PC-9 (cell line): ENCODE data around the gene DOHH. TPM values are rescaled to one million over a fixed set of nuclear protein-coding genes. Genes with fewer than 3 reads are reported as not detected.

Source experiments
- BruUV-seq: library from RNA; stranded (reverse); fragments of 400-500 nt; replicated peaks from 2 replicates; lab custom pipeline; 2021; lab: Mats Ljungman, UMichigan
- CTCF ChIA-PET: fragments of 300-600 bp; sonication (Branson Sonifier 250); formaldehyde crosslinking; loops from one replicate; lab custom pipeline; 2022; ENCODE audit warnings: antibody characterized with exemption; lab: Charles Lee
- POLR2A ChIA-PET: fragments of 300-600 bp; sonication (Branson Sonifier 250); formaldehyde crosslinking; loops from one replicate; lab custom pipeline; 2022; ENCODE audit warnings: antibody characterized with exemption; ENCODE audit not compliant: unreplicated experiment; lab: Charles Lee
- DNase-seq, 2 experiments: peaks; one replicate each; pipeline versions ENCODE4 v3.0.0 to v3.0.0-alpha.2; 2015 to 2022; ENCODE audit warnings: mixed read lengths in 1 of 2
- H2AFZ ChIP-seq: fragments of 200-600 bp; sonication (generic); 2 replicates; pipeline ENCODE4 v1.8.1; 2017; ENCODE audit warnings: antibody characterized with exemption
- H3F3A ChIP-seq: fragments of 200-600 bp; sonication (generic); 2 replicates; pipeline ENCODE4 v1.8.1; 2017; ENCODE audit warnings: antibody characterized with exemption, mild to moderate bottlenecking, low read depth; ENCODE audit not compliant: insufficient read depth
- H3K27ac ChIP-seq: fragments of 200-600 bp; sonication (generic); 2 replicates; pipeline ENCODE4 v1.6.1; 2016; ENCODE audit warnings: mixed run types
- H3K27me3 ChIP-seq: fragments of 200-600 bp; sonication (generic); 2 replicates; pipeline ENCODE4 v1.6.1; 2016; ENCODE audit warnings: low read depth, mixed run types; ENCODE audit not compliant: insufficient read depth
- H3K36me3 ChIP-seq: fragments of 200-600 bp; sonication (generic); 2 replicates; pipeline ENCODE4 v1.6.1; 2016; ENCODE audit warnings: low read depth, mixed run types
- H3K4me1 ChIP-seq: fragments of 200-600 bp; sonication (generic); replicated peaks from 2 replicates; pipeline ENCODE4 v1.6.1; 2016; ENCODE audit warnings: mixed run types; ENCODE audit not compliant: insufficient read depth
- H3K4me2 ChIP-seq: fragments of 200-600 bp; sonication (generic); 2 replicates; pipeline ENCODE4 v1.6.1; 2017; ENCODE audit warnings: mixed run types
- H3K4me3 ChIP-seq: fragments of 200-600 bp; sonication (generic); 2 replicates; pipeline ENCODE4 v1.6.1; 2016; ENCODE audit warnings: mixed run types
- H3K79me2 ChIP-seq: fragments of 200-600 bp; sonication (generic); 2 replicates; pipeline ENCODE4 v1.6.1; 2017; ENCODE audit warnings: low read depth, mixed run types
- H3K9me2 ChIP-seq: fragments of 200-600 bp; sonication (generic); 2 replicates; pipeline ENCODE4 v1.8.1; 2017; ENCODE audit warnings: mild to moderate bottlenecking; ENCODE audit not compliant: insufficient read depth
- H3K9me3 ChIP-seq: fragments of 200-600 bp; sonication (generic); 2 replicates; pipeline ENCODE4 v1.8.1; 2016; ENCODE audit warnings: low read depth; ENCODE audit not compliant: insufficient read depth
- H4K20me1 ChIP-seq: fragments of 200-600 bp; sonication (generic); 2 replicates; pipeline ENCODE4 v1.8.1; 2017; ENCODE audit not compliant: insufficient read depth
- CTCF ChIP-seq: fragments of 200-600 bp; sonication (generic); conservative IDR thresholded peaks from 2 replicates; pipeline ENCODE4 v1.6.1; 2017; ENCODE audit warnings: mixed run types, antibody characterized with exemption, mild to moderate bottlenecking, moderate library complexity
- EZH2 ChIP-seq: fragments of 200-600 bp; sonication (generic); IDR thresholded peaks from 2 replicates; pipeline ENCODE4 v1.8.0; 2017; ENCODE audit warnings: antibody characterized with exemption, low read depth
- intact Hi-C: fragments of 100-400 bp; cut with micrococcal nuclease; formaldehyde crosslinking; loops from one replicate; pipeline ENCODE4 v1.10.0; 2022; ENCODE audit not compliant: unreplicated experiment
- total RNA-seq: library from RNA; stranded (reverse); gene quantifications from 2 replicates; pipeline ENCODE4 v1.2.3, GENCODE V29; 2021

DOHH gene
- total RNA-seq, 1 experiment from 2014 or later: 7.7 TPM

DNA sequence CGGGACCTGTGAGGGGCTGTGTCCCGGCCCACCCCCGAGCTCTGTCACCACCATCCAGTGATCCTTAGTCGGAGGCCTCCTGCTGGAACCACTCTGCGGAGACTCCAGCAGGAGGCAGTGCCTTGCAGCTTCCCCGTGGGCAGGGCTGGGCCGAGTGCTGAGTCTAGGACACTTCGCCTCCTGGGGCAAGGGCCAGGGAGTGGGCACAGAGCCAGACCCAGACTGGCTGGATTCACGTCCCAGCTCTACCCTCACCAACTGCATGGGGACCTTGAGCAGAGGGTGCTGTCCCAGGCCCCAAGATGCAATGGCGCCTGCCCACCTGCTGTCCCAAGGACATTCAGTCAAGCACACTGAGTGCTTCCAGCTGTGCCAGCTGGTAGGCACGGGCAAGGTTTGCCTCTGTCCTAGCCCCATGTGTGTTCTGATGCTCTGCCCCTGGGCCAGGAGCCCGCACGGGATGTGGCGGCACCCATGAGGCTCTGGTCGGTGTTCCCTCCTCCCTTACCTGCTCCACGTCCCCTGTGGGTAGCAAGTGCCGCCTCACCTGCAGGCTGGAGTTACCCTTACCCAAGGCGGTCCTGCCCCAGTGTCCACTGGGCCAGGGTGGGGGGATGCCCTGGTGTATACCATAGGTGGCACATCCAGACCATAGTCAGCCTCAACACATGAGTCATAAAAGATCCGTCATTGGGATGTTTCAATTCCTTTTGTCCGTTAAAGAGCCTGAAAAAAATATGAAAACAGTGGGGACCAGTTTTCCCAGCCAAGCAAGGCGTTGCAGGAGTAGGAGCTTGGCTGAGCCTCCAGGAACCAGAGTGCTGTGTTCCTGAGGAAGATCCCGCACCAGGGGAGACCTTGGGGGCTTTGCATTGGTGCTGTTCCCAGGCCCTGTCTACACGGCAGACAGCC lies 13.0 kb upstream of the DOHH start:
- Histone ChIP-seq H3K9me3 (no peaks in the 10 kb centered on the region), H3K36me3 (no peaks in the 10 kb centered on the region), H3K79me2 (peaks cover 56% of the 10 kb centered on the region), H2AFZ (no peak overlapping the region), H3K4me3 (no peak overlapping the region), H3F3A (no peaks in the 10 kb centered on the region), H3K9me2 (no peaks in the 10 kb centered on the region), H4K20me1 (peaks cover 29% of the 10 kb centered on the region), H3K27ac (no peak overlapping the region), H3K4me1 (no peaks in the 10 kb centered on the region), H3K27me3 (no peaks in the 10 kb centered on the region), H3K4me2 (no peak overlapping the region)
- ChIA-PET CTCF (no interaction called here), POLR2A (no interaction called here)
- intact Hi-C loops: no loop called here
- DNase-seq: no peak
- no peak for TF ChIP-seq CTCF
- TF ChIP-seq EZH2: no peak
- no TSS peak for BruUV-seq

GRCh38 chr19:3512562-3513228 lies 12.2 kb upstream of the DOHH start:
- 0 out of 2 replicates have a peak, but pooled peaks cover 1% of the 10 kb centered on the region for H3K4me1 ChIP-seq
- H3F3A ChIP-seq: no peaks in the 10 kb centered on the region
- intact Hi-C loops: no loop called here
- H3K9me3 ChIP-seq: no peaks in the 10 kb centered on the region
- H3K4me2 ChIP-seq: no peak overlapping the region
- no peak overlapping the region for H3K27ac ChIP-seq
- H3K36me3 ChIP-seq: no peaks in the 10 kb centered on the region
- no peaks in the 10 kb centered on the region for H3K27me3 ChIP-seq
- no peak overlapping the region for H3K4me3 ChIP-seq
- TF ChIP-seq CTCF: no peak
- TF ChIP-seq EZH2: no peak
- ChIA-PET POLR2A (no interaction called here), CTCF (no interaction called here)
- peaks cover 26% of the 10 kb centered on the region for H4K20me1 ChIP-seq
- DNase-seq: no peak
- no peak overlapping the region for H2AFZ ChIP-seq
- BruUV-seq: no TSS peak
- H3K79me2 ChIP-seq: peaks cover 59% of the 10 kb centered on the region
- no peaks in the 10 kb centered on the region for H3K9me2 ChIP-seq

DNA sequence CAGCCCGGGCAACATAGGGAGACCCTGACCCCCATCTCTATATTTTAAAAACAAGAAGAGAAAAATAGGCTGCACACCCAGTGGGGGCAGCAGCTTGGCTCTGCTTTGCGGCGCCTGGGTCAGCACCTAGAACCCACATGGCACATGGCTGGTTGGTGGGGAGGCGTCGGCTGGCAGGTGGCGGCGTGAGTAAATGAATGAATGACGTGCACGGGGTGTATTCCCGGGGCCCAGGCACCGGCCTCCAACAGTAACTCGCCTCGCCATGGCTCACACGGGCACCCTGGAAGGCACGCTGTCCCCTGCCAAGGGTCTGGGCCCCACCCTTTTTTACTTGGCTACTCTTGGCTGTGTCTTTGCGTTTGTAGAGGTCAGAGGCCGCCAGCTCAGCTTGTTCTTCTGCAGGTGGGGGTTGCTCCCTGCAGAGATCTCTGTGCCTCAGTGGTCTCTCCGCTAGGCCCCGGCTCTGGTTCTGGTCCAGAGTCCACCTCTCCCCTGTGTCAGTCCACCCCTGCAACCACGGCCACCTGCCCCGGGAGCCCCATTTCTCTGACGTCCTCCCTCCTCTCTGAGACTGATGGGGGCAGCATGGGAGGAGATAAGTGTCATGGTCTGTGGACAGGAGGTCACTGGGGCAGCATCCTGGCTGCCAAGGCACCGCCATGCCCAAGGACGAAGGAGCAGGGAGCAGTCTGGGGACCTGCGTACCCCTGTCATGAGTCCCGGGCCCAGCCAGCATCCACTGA lies 11.2 kb upstream of the DOHH start:
- no peaks in the 10 kb centered on the region for H3F3A ChIP-seq
- POLR2A ChIA-PET: no interaction called here
- TF ChIP-seq EZH2: no peak
- no peak for TF ChIP-seq CTCF
- CTCF ChIA-PET: no interaction called here
- H3K4me2 ChIP-seq: no peak overlapping the region
- H3K27me3 ChIP-seq: no peaks in the 10 kb centered on the region
- H3K9me2 ChIP-seq: no peaks in the 10 kb centered on the region
- peaks cover 22% of the 10 kb centered on the region for H4K20me1 ChIP-seq
- peaks cover 69% of the 10 kb centered on the region for H3K79me2 ChIP-seq
- H3K36me3 ChIP-seq: no peaks in the 10 kb centered on the region
- no peak overlapping the region for H3K27ac ChIP-seq
- no peak overlapping the region for H2AFZ ChIP-seq
- no TSS peak for BruUV-seq
- no peak overlapping the region for H3K4me3 ChIP-seq
- H3K9me3 ChIP-seq: no peaks in the 10 kb centered on the region
- DNase-seq: no peak
- intact Hi-C loops: no loop called here
- H3K4me1 ChIP-seq: 0 out of 2 replicates have a peak, but pooled peaks cover 7% of the 10 kb centered on the region
